ENCODE data around the gene GNG4.
A peak's percentile ranks its signal among the peaks of the same experiment; 100 is the strongest.

The GNG4 gene

DNA sequence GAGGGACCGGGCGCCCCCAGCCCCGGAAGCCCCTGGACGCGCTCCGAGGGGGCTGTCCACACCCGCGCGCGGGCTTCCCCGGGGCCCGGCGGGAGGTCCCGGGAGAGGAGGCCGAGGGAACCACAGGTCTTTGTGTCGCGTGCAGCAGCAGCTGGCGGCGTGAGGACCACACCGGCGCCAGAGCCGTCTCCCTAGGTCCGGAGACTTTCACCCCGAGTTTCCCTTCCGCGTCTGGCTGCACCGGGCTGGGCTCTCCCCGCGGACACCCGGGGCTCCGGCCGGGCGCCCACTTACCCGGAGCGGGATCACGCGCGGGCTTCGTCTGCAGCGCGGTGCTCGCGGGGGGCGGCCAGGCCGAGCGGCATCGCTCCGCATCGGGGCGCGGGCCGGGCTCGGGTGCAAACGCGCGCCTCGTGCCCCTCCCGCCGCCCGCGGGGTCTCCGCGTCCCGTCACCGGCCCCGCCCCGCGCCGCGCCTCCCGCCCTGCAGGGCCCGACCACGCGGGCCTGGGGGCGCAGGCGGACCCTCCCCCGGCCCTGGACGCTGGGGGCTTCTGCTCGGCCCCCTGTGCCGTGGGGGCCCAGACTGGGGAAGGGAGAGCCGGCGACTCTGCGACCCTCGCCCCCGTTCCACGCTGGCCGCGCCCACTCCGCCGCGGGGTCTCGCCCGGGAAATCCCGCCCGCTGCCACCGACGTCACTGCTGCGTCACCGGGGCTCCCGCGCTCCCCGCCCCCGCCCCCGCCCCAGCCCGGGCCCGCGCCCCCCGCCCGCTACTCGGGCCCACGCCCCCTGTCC is at the start of gene GNG4:
Gene GNG4, minus strand, starts transcription at position 417 of the 796 bp plus-strand sequence. CDS start 65,946 bp downstream, outside the sequence.
- no peak for DNase-seq (ENCODE audit: low read depth in 2 of 2)
- H3K4me3 ChIP-seq (replicated peaks in 1 of 2; ENCODE audit: low read depth in 2 of 2, low read length in 2 of 2) = peak within 1 kb of the TSS; percentile 35 to 43
- TF ChIP-seq, protein P1, sequence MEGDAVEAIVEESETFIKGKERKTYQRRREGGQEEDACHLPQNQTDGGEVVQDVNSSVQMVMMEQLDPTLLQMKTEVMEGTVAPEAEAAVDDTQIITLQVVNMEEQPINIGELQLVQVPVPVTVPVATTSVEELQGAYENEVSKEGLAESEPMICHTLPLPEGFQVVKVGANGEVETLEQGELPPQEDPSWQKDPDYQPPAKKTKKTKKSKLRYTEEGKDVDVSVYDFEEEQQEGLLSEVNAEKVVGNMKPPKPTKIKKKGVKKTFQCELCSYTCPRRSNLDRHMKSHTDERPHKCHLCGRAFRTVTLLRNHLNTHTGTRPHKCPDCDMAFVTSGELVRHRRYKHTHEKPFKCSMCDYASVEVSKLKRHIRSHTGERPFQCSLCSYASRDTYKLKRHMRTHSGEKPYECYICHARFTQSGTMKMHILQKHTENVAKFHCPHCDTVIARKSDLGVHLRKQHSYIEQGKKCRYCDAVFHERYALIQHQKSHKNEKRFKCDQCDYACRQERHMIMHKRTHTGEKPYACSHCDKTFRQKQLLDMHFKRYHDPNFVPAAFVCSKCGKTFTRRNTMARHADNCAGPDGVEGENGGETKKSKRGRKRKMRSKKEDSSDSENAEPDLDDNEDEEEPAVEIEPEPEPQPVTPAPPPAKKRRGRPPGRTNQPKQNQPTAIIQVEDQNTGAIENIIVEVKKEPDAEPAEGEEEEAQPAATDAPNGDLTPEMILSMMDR (IDR thresholded peaks at IDR 0.05; ENCODE audit: low read depth, low read length) = no peak

DNA sequence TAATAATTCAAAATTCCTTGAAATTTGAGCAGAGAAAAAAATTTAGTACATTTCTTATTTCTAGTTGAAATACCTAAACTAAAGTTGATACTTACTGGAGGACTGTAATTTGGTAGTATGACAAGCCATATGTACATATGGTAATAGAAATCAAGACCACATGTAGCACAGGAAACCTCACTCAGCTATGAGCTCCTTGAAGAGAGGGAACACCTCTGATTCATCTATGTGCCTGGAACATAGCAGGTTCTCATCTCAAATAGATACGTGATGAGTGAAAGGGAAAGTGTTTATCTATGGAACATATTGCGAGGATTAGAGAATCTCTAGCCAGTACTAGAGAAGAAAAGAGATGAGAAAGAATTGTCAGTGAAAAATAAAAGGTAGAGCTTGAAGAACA is 47.9 kb upstream of the GNG4 start:
- no peak overlapping the region for H3K4me3 ChIP-seq (replicated peaks in 1 of 2; ENCODE audit: low read depth in 2 of 2, low read length in 2 of 2)
- TF ChIP-seq, protein P1 (IDR thresholded peaks at IDR 0.05; ENCODE audit: low read depth, low read length) = no peak
- no peak for DNase-seq (ENCODE audit: low read depth in 2 of 2)

DNA sequence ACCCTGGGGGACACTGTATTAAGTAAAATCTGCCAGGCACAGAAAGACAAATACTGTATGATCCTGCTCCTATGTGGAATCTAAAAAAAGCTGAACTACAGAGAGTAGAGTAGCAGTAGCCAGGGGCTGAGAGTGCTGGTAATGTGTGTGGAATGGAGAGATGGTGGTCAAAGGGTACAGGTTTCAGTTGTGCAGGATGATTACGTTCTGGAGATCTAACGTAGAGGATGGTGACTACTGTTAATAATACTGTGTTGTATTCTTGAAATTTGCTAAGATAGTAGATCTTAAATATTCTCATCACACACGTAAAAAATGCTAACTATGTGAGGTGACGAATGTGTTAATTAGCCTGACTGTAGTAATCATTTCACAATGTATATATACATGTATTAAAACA is 39.8 kb upstream of the GNG4 start:
- TF ChIP-seq, protein P1 (IDR thresholded peaks at IDR 0.05; ENCODE audit: low read depth, low read length) = no peak
- DNase-seq (ENCODE audit: low read depth in 2 of 2) = no peak
- H3K4me3 ChIP-seq (replicated peaks in 1 of 2; ENCODE audit: low read depth in 2 of 2, low read length in 2 of 2) = no peak overlapping the region

DNA sequence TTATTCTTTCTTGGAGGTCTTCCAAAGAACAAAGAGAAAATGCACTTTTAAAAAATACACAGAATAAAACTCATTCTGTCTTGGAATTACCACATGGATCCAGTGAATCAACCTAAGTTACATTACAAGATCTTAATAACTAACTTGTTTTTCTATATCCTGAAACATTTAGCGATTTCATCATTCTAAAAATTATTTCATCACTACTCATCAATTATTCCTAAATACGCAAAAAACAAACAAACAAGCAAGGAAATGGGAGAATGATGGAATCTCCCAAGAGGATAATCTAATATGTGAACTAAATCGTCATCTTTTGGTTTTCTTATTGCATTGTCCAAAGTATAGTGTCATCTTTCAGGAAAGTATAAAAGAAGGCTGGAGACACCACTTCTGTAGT is 38.5 kb upstream of the GNG4 start:
- no peak overlapping the region for H3K4me3 ChIP-seq (replicated peaks in 1 of 2; ENCODE audit: low read depth in 2 of 2, low read length in 2 of 2)
- DNase-seq (ENCODE audit: low read depth in 2 of 2) = no peak
- TF ChIP-seq, protein P1 (IDR thresholded peaks at IDR 0.05; ENCODE audit: low read depth, low read length) = no peak

DNA sequence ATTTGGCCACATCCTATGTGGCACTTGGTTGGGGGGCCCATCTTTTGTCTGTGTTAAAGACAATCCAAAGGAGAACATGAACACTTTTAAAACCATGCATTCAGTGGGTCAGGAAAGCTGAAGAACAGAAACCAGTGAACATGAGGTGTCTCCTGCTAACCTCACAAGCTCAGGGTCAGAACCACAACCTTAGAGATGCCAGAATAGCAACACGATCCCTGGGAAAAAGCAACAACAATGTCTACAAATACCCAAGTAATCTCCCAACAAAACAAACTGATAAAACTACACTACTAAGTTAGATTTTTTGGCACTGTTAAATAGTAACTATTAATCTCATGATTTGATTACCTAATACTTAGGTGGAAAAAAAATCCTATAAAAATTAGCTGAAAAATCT is 34.1 kb upstream of the GNG4 start:
- DNase-seq (ENCODE audit: low read depth in 2 of 2) = peak in 1 of 2 donors; percentile 24
- TF ChIP-seq, protein P1 (IDR thresholded peaks at IDR 0.05; ENCODE audit: low read depth, low read length) = no peak
- H3K4me3 ChIP-seq (replicated peaks in 1 of 2; ENCODE audit: low read depth in 2 of 2, low read length in 2 of 2) = no peak overlapping the region

DNA sequence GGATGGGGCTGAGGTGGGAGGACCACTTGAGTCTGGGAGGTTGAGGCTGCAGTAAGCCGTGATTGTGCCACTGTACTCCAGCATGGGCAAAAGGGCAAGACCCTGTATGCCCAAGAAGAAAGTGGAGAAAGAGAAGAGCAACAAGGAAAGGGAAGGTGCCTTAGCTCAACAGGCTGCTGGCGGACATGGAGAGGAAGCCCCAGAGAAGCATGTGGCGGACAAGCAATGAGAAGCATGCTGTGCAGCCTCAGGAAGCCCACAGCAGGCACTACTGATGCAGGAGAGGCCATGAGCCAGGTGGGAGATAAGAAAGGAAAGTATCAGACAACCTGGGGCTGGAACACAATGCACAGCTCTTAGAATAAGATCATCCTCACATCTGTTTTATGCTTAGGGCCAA is 32.6 kb upstream of the GNG4 start:
- no peak for DNase-seq (ENCODE audit: low read depth in 2 of 2)
- no peak overlapping the region for H3K4me3 ChIP-seq (replicated peaks in 1 of 2; ENCODE audit: low read depth in 2 of 2, low read length in 2 of 2)
- TF ChIP-seq, protein P1 (IDR thresholded peaks at IDR 0.05; ENCODE audit: low read depth, low read length) = no peak
